ENCODE measurements around the gene C6orf47. TPM values are rescaled to one million over a fixed set of nuclear protein-coding genes. Genes with fewer than 3 reads are reported as not detected.

C6orf47 gene
- total RNA-seq, 1 donor from 2014 or later, result 28.8 TPM

GRCh38 chr6:31619805-31620585 is 40.6 kb downstream of the C6orf47 start:
- peak overlapping the region; percentile 99 for H3K27ac Mint-ChIP-seq (ENCODE audit: unreplicated experiment)
- peaks cover 4% of the 10 kb centered on the region for H3K9me3 Mint-ChIP-seq (ENCODE audit: unreplicated experiment)
- DNase-seq, result peak; percentile 89
- H3K4me1 Mint-ChIP-seq (ENCODE audit: low read depth, unreplicated experiment), result peaks cover 20% of the 10 kb centered on the region
- H3K27me3 Mint-ChIP-seq (ENCODE audit: unreplicated experiment), result peaks cover 6% of the 10 kb centered on the region
- TF ChIP-seq, protein P1, sequence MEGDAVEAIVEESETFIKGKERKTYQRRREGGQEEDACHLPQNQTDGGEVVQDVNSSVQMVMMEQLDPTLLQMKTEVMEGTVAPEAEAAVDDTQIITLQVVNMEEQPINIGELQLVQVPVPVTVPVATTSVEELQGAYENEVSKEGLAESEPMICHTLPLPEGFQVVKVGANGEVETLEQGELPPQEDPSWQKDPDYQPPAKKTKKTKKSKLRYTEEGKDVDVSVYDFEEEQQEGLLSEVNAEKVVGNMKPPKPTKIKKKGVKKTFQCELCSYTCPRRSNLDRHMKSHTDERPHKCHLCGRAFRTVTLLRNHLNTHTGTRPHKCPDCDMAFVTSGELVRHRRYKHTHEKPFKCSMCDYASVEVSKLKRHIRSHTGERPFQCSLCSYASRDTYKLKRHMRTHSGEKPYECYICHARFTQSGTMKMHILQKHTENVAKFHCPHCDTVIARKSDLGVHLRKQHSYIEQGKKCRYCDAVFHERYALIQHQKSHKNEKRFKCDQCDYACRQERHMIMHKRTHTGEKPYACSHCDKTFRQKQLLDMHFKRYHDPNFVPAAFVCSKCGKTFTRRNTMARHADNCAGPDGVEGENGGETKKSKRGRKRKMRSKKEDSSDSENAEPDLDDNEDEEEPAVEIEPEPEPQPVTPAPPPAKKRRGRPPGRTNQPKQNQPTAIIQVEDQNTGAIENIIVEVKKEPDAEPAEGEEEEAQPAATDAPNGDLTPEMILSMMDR (IDR thresholded peaks at IDR 0.05; ENCODE audit: partially characterized antibody, unreplicated experiment), result no peak
- H3K4me3 Mint-ChIP-seq (ENCODE audit: unreplicated experiment), result peak overlapping the region; percentile 95
- peaks cover 4% of the 10 kb centered on the region for H3K36me3 Mint-ChIP-seq (ENCODE audit: unreplicated experiment)

GRCh38 chr6:31617010-31617409 is 43.6 kb downstream of the C6orf47 start:
- DNase-seq, result no peak
- Mint-ChIP-seq H3K4me1 (ENCODE audit: low read depth, unreplicated experiment) (peaks cover 5% of the 10 kb centered on the region), H3K9me3 (ENCODE audit: unreplicated experiment) (peaks cover 4% of the 10 kb centered on the region), H3K36me3 (ENCODE audit: unreplicated experiment) (no peaks in the 10 kb centered on the region), H3K27me3 (ENCODE audit: unreplicated experiment) (peaks cover 6% of the 10 kb centered on the region), H3K27ac (ENCODE audit: unreplicated experiment) (no peak overlapping the region), H3K4me3 (ENCODE audit: unreplicated experiment) (peak overlapping the region; percentile 3)
- TF ChIP-seq, protein P1 (IDR thresholded peaks at IDR 0.05; ENCODE audit: partially characterized antibody, unreplicated experiment), result no peak

- no peak overlapping the region for H3K4me3 Mint-ChIP-seq (ENCODE audit: unreplicated experiment)
- no peaks in the 10 kb centered on the region for H3K36me3 Mint-ChIP-seq (ENCODE audit: unreplicated experiment)
- TF ChIP-seq, protein P1 (IDR thresholded peaks at IDR 0.05; ENCODE audit: partially characterized antibody, unreplicated experiment), result no peak
- H3K4me1 Mint-ChIP-seq (ENCODE audit: low read depth, unreplicated experiment), result peaks cover 5% of the 10 kb centered on the region
- H3K27ac Mint-ChIP-seq (ENCODE audit: unreplicated experiment), result no peak overlapping the region
- peaks cover 2% of the 10 kb centered on the region for H3K9me3 Mint-ChIP-seq (ENCODE audit: unreplicated experiment)
- DNase-seq, result no peak
- H3K27me3 Mint-ChIP-seq (ENCODE audit: unreplicated experiment), result no peaks in the 10 kb centered on the region
Observed at GRCh38 chr6:31615748-31616147, 44.8 kb downstream of the C6orf47 start.

DNA sequence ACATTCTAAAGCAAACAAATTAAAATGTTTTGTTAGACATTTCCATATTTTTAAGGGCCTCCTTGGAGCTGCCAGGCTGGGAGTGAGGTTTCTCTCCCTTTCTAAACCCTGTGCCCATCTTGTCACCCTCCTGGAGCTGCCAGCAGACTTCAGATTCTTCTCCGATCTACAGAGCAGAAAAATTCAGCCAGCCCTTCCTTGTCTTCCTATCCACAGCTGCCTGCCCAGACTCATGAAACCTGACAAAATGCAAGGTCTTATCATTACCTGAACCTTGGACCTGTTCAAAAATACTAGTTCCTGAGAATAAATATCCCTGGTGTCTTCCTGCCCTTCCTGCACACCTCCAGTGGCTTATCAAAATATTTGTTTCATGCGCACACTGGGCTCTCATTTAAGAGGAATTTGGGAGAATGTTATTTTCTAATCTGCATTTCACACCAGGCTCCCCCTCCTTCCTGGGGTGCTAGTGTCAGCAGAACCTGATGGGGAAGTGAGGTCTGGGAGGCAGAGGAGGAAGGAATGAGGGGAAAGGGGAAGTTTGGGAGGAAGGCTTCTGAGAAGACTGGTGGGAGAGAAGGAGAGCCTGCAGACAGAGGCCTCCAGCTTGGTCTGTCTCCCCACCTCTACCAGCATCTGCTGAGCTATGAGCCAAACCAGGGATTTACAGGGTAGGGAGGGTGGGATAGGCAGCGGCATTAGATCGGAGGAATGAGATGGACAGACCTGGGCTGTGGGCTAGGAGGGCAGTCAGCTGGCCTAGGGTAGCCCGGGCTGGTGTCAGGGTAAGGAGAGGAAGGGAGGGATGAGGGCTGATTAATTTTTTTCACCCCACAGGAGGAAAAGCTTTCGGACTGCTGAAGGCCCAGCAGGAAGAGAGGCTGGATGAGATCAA is 45.6 kb downstream of the C6orf47 start, which contains the start of gene AIF1:
Gene AIF1, plus strand, starts transcription at position 551 of the 895 bp plus-strand sequence. Its CDS starts 96 bp downstream, at position 647.
- H3K4me3 Mint-ChIP-seq (ENCODE audit: unreplicated experiment), result no peak within 1 kb of the TSS
- peak within 1 kb of the TSS; percentile 59 for H3K27ac Mint-ChIP-seq (ENCODE audit: unreplicated experiment)
- H3K36me3 Mint-ChIP-seq (ENCODE audit: unreplicated experiment), result no peaks in the 10 kb centered on the region
- TF ChIP-seq, protein P1 (IDR thresholded peaks at IDR 0.05; ENCODE audit: partially characterized antibody, unreplicated experiment), result no peak
- H3K4me1 Mint-ChIP-seq (ENCODE audit: low read depth, unreplicated experiment), result peaks cover 5% of the 10 kb centered on the region
- no peaks in the 10 kb centered on the region for H3K27me3 Mint-ChIP-seq (ENCODE audit: unreplicated experiment)
- no peak for DNase-seq
- peaks cover 2% of the 10 kb centered on the region for H3K9me3 Mint-ChIP-seq (ENCODE audit: unreplicated experiment)

Measured in glutamatergic neuron (in vitro differentiated cells).